ENCODE data around the gene P3H1.

Gene P3H1

GRCh38 chr1:42746436-42747105 lies 20.3 kb downstream of the P3H1 start:
- no peak for DNase-seq

DNA sequence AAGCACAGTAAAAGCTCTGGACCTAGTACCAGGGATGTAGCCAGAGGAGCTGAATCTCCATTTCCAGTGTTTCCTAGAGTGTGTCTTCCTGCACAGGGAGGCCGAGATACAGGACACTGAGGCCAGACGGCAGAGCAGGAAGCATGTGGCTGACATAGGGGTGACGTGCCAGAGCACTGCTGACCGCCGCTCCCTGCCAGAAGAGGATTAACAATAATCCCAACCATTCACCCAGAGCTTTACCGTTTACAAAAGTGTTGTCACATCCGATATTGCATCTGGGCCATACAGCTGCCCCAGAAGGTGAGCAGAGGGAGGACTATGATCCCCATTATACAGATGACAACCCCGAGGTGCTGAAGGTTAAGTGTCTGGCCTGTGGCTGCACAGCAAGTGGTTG lies 21.0 kb downstream of the P3H1 start:
- no peak for DNase-seq

- no peak for DNase-seq
Observed at GRCh38 chr1:42744148-42744413, 22.7 kb downstream of the P3H1 start.

DNA sequence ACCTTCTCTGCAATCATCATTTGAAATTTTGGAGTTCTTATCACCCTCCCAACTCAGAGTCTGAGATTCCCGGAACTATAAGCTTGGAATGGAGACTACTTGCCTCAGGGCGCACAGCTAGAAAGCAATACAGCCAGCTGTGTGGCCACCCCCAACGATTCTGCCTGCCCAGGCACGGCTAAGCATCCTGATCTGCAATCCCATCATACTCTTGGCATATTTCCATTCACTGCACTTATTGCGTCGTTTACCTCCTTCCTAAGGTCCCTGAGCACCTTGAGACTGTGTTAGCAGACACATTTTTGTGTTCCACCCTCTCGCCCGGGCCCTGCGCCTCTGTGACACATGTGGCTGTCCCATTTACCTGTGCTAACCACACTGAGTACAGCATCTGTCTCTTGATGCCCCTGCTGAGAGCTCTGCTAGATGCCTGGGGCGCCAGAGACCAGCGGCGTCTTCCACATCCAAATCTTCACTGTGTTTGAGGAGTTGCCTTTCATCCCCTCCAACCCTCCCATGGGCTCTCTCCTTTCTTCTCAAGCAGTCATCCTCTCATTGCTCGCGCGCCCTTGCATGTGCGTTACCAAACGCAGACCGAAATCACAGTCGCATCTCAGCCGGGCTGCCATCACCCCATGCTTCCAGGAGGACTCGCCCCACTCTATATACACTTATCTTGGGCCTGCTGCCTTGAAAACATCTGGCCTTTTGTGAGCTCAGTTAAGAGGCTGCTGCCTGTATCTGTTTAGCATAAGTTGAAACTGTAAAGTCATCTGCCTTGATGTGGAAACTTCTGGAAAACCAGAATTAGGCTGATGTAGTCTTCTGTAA lies 23.3 kb downstream of the P3H1 start:
- no peak for DNase-seq

GRCh38 chr1:42742617-42743316 lies 24.1 kb downstream of the P3H1 start:
- no peak for DNase-seq

DNA sequence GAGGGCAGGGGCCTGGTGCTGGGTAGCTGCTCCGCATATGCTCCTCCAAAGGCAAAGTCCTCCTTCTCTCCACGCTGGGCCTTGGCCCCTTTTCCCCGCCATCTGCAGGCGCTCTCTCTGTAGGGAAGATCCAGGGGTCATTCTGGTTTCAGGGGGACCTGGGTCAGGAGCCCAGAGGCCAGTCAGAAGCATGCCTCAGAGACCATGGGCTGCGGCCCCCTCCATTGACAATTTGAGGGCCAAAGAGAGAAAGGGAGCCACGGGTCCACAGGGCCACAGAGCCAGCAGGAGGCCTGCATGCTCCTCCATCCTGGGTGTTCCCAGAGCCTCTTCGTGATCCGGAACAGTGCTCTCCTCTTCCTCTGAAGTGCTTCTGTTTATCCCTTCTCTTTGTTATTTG lies 24.7 kb downstream of the P3H1 start:
- DNase-seq: no peak

- DNase-seq: no peak
Observed at GRCh38 chr1:42741706-42742105, 25.1 kb downstream of the P3H1 start.

GRCh38 chr1:42740851-42741580 lies 25.8 kb downstream of the P3H1 start:
- DNase-seq: peak; percentile 69

DNA sequence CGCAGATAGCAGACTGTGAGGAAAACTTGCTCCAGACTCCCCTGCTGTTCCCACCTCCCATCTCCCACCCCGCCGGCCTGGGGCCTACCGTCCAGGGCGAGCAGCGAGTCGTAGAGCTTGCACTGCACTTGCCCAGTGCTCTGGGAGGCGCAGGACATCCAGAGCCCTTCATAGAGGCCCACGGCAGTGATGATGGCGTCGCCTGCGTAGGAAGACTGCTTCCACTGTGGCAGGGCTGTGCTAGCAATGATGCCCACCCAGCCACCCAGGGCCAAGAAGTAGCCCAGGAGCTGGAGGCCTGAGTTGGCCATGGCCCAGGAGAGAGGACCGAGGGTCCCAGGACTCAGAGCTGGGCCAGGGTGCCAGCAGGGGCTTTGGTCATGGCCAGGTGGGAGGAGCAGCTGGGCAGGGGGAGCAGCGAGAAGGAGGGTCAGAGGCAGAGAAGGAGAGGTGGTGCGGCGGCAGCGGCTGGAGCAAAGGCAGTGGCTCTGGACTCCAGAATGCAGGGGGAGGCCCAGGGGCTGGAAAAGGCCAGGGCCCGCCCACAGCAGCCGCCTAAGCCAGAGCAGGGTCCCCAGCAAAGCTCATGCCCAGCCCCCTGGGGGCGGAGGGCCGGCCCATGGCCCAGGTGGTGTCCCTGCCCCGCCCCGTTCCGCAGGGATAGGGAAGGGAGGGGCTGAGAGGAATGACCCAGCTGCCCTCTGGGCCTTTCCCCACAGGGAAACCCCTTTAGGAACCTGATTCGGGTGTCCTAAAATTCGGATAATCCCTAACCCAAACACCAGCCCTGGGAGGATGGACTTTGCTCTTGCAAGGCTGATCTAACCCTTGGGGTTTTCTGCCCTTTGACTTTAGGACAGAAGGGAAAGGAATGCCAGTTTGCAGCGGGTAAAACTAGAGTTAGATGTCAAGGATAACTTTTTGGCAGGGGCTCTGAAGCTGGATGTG lies 26.8 kb downstream of the P3H1 start, which contains the start of gene CLDN19:
Gene CLDN19 (minus strand): TSS at position 484 of the 948 bp plus-strand sequence. CDS start 173 bp downstream, at position 311.
- peak; percentile 65 for DNase-seq

DNA sequence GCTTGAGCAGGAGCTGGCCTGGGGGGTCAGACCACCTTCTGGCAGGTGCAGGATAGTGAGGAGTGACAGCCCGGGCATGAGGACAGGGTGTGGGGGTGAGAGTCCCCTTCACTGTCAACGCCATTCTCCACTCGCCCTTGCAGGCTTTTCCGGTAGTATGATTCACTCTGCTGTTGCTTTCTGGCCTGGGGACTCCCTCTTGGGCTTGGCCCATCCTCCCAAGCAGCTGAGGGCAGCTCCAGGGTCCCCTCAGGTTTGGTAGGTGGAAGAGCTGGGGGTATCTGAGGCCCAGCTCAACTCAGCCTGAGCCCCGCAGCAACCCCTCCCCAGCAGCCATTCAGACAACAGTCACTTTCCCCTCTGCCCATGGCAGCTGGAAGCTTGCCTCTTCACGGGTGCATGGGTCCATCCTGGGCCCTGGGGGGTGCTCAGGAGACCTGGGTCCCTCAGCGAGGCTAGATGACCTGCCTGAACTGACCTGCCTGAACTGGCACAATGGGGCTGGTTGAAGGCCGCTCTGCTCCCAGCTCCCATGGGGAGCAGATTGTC lies 28.1 kb downstream of the P3H1 start:
- no peak for DNase-seq

DNA sequence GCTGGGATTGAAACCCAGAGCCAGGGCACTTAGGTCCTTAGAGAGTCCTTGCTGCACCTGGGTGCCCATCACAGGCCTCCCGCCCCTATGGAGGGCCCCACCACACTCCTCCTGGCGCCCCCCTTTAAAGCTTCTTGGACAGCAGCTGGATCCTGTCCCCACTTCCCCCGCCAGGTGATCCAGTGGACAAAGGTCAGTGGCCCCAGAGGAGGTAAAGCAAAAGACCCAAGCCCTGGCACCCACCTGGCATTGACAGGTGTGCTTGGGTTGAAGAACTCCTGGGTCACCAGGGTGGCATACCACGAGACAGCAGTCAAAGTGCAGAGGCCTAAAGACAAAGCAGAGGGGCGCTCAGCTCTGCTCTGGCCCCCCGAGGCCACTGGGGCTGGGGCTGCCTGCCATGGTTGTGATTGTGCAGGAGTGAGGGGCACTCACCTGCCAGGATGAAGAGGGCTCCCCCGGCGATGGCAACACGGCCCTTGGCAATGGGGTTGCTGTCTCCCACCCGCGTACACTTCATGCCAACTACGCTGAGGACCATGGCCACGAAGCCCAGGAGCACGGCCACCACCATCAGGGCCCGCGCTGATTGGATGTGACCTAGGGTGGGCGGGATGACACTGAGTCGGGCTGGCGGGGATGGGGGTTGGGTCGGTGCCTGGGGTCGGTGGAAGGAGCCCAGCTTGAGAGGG lies 28.7 kb downstream of the P3H1 start:
- no peak for DNase-seq

- no peak for DNase-seq
Observed at GRCh38 chr1:42737257-42737656, 29.6 kb downstream of the P3H1 start.

GRCh38 chr1:42736571-42737200 lies 30.1 kb downstream of the P3H1 start:
- DNase-seq: no peak

- no peak for DNase-seq
Observed at GRCh38 chr1:42736152-42736551, 30.7 kb downstream of the P3H1 start.

- no peak for DNase-seq
Observed at GRCh38 chr1:42735477-42736105, 31.2 kb downstream of the P3H1 start.

- no peak for DNase-seq
Observed at GRCh38 chr1:42735056-42735455, 31.8 kb downstream of the P3H1 start.

- DNase-seq: no peak
Observed at GRCh38 chr1:42734201-42735035, 32.4 kb downstream of the P3H1 start.

DNA sequence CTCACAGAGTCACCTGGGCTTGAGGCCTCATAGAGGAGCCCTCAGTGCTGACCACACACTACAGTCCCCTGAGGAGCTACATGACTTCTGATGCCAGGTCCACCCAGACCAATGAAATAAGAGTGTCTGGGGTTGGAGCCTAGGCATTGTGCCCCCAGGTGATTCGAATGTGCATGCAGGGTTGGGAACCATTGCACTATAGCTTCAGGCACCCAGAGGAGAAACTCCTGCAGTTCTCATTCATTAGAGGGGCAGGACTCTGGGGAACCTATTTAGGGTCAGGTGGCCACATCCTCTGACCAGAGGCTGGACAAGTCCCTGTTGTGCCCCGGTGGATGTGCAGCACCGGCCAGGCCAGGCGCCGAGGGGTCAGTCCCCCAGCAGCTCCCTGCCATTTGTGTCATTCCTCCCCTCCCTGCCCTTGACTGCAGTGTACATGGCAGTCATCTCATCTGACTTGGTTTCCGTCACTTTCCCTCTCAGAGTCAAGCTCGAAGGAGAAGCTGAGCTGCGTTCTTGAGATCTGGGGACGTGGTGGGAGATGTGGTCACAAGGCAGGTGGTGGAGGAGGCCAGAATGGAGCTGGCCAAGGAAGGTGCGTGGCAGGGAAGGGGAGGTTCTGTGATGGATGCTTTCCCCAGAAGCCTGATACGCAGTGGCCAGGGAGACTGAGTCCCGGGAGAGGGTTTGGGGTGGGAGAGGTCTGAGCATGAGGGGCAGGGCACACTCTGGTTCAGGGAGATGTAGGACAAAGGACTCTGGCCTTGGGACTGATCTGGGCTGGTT lies 33.2 kb downstream of the P3H1 start:
- DNase-seq: no peak

Measured in right kidney (tissue), 1 donor.